Keratinocyte (primary cell): ENCODE results near the gene NAALADL2. TPM values are rescaled to one million over a fixed set of nuclear protein-coding genes. Genes with fewer than 3 reads are reported as not detected.
A peak's percentile ranks its signal among the peaks of the same experiment; 100 is the strongest.

Experiments used
- DNase-seq: peaks from one replicate; pipeline ENCODE4 v3.0.0-alpha.2; 2011; ENCODE audit warnings: low read depth, missing footprints, low spot score
- FAIRE-seq: peaks from 2 replicates; lab custom pipeline; 2011; peaks lifted over from hg19 to GRCh38; lab: Jason Lieb, UNC
- H2AFZ ChIP-seq: 2 replicates; pipeline ENCODE4 v1.6.0; 2012; ENCODE audit warnings: low read length, control low read depth, inconsistent platforms; ENCODE audit not compliant: control insufficient read depth
- H3K27ac ChIP-seq: 2 replicates; pipeline ENCODE4 v1.5.1; 2011; ENCODE audit warnings: low read length; ENCODE audit not compliant: control insufficient read depth, insufficient read depth
- H3K27me3 ChIP-seq: 3 replicates; pipeline ENCODE4 v1.6.0; 2011; ENCODE audit warnings: low read length; ENCODE audit not compliant: control insufficient read depth, insufficient read depth; ENCODE audit errors: extremely low read depth
- H3K36me3 ChIP-seq, 2 experiments: 2 replicates in 1 of 2; 3 replicates in 1 of 2; pipeline ENCODE4 v1.5.1; 2011; ENCODE audit warnings: low read length in 2 of 2, mild to moderate bottlenecking in 1 of 2; ENCODE audit not compliant: control insufficient read depth in 2 of 2, insufficient read depth in 2 of 2; ENCODE audit errors: extremely low read depth in 1 of 2
- H3K4me1 ChIP-seq: 3 replicates; pipeline ENCODE4 v1.5.1; 2011; ENCODE audit warnings: low read length; ENCODE audit not compliant: control insufficient read depth, insufficient read depth; ENCODE audit errors: extremely low read depth
- H3K4me2 ChIP-seq: 3 replicates; pipeline ENCODE4 v1.6.0; 2011; ENCODE audit warnings: low read depth, low read length; ENCODE audit not compliant: control insufficient read depth, insufficient read depth; ENCODE audit errors: extremely low read depth
- H3K4me3 ChIP-seq, 3 experiments: fragments of 200-600 bp in 1 of 3; sonication (generic) in 1 of 3; 2 replicates in 2 of 3; 3 replicates in 1 of 3; pipeline ENCODE4 v1.5.1; 2011 to 2016; ENCODE audit warnings: low read length in 3 of 3, mild to moderate bottlenecking in 3 of 3, control low read depth in 2 of 3, inconsistent platforms in 1 of 3, low read depth in 1 of 3, mixed read lengths in 1 of 3, mixed run types in 1 of 3, moderate library complexity in 1 of 3; ENCODE audit not compliant: control insufficient read depth in 2 of 3, insufficient read depth in 2 of 3; ENCODE audit errors: extremely low read depth in 1 of 3
- H3K79me2 ChIP-seq: 2 replicates; pipeline ENCODE4 v1.6.0; 2012; ENCODE audit warnings: low read length; ENCODE audit not compliant: control insufficient read depth, insufficient read depth
- H3K9ac ChIP-seq: 3 replicates; pipeline ENCODE4 v1.6.0; 2011; ENCODE audit warnings: low read length; ENCODE audit not compliant: control insufficient read depth, insufficient read depth; ENCODE audit errors: extremely low read depth
- H3K9me1 ChIP-seq: 3 replicates; pipeline ENCODE4 v1.6.0; 2011; ENCODE audit warnings: low read length; ENCODE audit not compliant: control insufficient read depth, insufficient read depth; ENCODE audit errors: extremely low read depth
- H3K9me3 ChIP-seq: 2 replicates; pipeline ENCODE4 v1.5.1; 2012; ENCODE audit warnings: low read depth, low read length; ENCODE audit not compliant: control insufficient read depth
- H4K20me1 ChIP-seq: 3 replicates; pipeline ENCODE4 v1.6.0; 2011; ENCODE audit warnings: low read length; ENCODE audit not compliant: control insufficient read depth, insufficient read depth; ENCODE audit errors: extremely low read depth
- EZH2 ChIP-seq: IDR thresholded peaks from one replicate; pipeline ENCODE4 v1.6.1; 2012; ENCODE audit warnings: inconsistent platforms, mild to moderate bottlenecking, low read length, moderate library complexity
- dilution Hi-C: fragments of 300-500 bp; cut with MboI; formaldehyde crosslinking; loops from one replicate; pipeline ENCODE4 v1.7.0; 2020; ENCODE audit warnings: low sequenced_read_pairs; ENCODE audit not compliant: extremely low pct_ligation_motif_present
- polyA plus RNA-seq, 5 experiments: library from polyadenylated mRNA; depleted of rRNA in 3 of 5; stranded (reverse) in 3 of 5; stranded (forward) in 1 of 5; unstranded in 1 of 5; fragments of >200 nt; gene quantifications; 1 replicate in 1 of 5; 2 replicates in 3 of 5; 3 replicates in 1 of 5; pipeline versions ENCODE4 v1.2.1 to v1.2.3, GENCODE V29; 2011 to 2012; ENCODE audit warnings: missing spikeins in 2 of 5, low read depth in 1 of 5, low replicate concordance in 1 of 5
- TF ChIP-seq, protein P1 (sequence below), 3 experiments: IDR thresholded peaks in 1 of 3; conservative IDR thresholded peaks in 1 of 3; optimal IDR thresholded peaks in 1 of 3; 2 replicates in 2 of 3; 3 replicates in 1 of 3; pipeline versions ENCODE3 to v1.5.1; 2011; ENCODE audit warnings: low read length in 3 of 3, mild to moderate bottlenecking in 3 of 3, moderate library complexity in 2 of 3, control low read depth in 1 of 3, inconsistent platforms in 1 of 3; ENCODE audit not compliant: insufficient read depth in 2 of 3; ENCODE audit errors: extremely low read depth in 1 of 3

The NAALADL2 gene
- polyA plus RNA-seq, 1 donor (not counting 4 experiments of a cell fraction or from before 2014, with no cell fraction given): 0.75 TPM

DNA sequence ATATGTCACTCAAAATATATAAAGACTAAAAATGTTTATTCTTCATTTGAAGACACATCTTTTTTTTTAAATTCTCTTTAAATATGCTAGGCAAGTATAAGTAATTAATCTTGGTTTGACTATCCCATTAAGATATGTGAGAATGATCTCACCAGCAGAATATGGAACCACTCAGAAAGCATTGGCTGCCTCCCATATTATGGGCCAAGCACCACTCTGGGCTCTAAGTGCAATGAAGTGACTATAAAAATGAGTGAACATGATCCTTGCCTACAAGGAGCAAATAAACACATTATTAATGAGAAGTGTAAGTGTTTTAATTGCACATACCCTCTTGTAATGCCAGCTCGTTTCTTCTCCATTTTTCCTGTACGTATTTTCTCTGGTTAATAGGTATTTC is 328.5 kb downstream of the NAALADL2 start:
- H3K79me2 ChIP-seq: no peaks in the 10 kb centered on the region
- no peaks in the 10 kb centered on the region for H4K20me1 ChIP-seq
- H3K4me1 ChIP-seq: peaks cover 3% of the 10 kb centered on the region
- H3K9me3 ChIP-seq: no peaks in the 10 kb centered on the region
- TF ChIP-seq, protein P1, sequence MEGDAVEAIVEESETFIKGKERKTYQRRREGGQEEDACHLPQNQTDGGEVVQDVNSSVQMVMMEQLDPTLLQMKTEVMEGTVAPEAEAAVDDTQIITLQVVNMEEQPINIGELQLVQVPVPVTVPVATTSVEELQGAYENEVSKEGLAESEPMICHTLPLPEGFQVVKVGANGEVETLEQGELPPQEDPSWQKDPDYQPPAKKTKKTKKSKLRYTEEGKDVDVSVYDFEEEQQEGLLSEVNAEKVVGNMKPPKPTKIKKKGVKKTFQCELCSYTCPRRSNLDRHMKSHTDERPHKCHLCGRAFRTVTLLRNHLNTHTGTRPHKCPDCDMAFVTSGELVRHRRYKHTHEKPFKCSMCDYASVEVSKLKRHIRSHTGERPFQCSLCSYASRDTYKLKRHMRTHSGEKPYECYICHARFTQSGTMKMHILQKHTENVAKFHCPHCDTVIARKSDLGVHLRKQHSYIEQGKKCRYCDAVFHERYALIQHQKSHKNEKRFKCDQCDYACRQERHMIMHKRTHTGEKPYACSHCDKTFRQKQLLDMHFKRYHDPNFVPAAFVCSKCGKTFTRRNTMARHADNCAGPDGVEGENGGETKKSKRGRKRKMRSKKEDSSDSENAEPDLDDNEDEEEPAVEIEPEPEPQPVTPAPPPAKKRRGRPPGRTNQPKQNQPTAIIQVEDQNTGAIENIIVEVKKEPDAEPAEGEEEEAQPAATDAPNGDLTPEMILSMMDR (optimal IDR thresholded peaks at IDR 0.05 in 1 of 3, IDR thresholded peaks at IDR 0.05 in 1 of 3, conservative IDR thresholded peaks at IDR 0.05 in 1 of 3; ENCODE audit: extremely low read depth in 1 of 3, insufficient read depth in 2 of 3, low read length in 3 of 3): no peak
- TF ChIP-seq EZH2: no peak
- no peak overlapping the region for H3K27ac ChIP-seq
- no peaks in the 10 kb centered on the region for H3K36me3 ChIP-seq
- H3K9me1 ChIP-seq: no peaks in the 10 kb centered on the region
- no peaks in the 10 kb centered on the region for H3K27me3 ChIP-seq
- no peak for FAIRE-seq
- DNase-seq: no peak
- H2AFZ ChIP-seq: no peak overlapping the region
- no peak overlapping the region for H3K4me2 ChIP-seq
- dilution Hi-C loops: no loop called here
- no peak overlapping the region for H3K9ac ChIP-seq
- no peak overlapping the region for H3K4me3 ChIP-seq

GRCh38 chr3:175192536-175192935 is 333.4 kb downstream of the NAALADL2 start:
- no peak overlapping the region for H2AFZ ChIP-seq
- no peaks in the 10 kb centered on the region for H3K36me3 ChIP-seq
- no peak overlapping the region for H3K4me3 ChIP-seq
- no peak overlapping the region for H3K27ac ChIP-seq
- peak; percentile 4 for DNase-seq
- FAIRE-seq: peak; percentile 23
- H3K27me3 ChIP-seq: no peaks in the 10 kb centered on the region
- no peak overlapping the region for H3K4me2 ChIP-seq
- H3K9ac ChIP-seq: no peak overlapping the region
- no peaks in the 10 kb centered on the region for H3K79me2 ChIP-seq
- TF ChIP-seq, protein P1 (optimal IDR thresholded peaks at IDR 0.05 in 1 of 3, IDR thresholded peaks at IDR 0.05 in 1 of 3, conservative IDR thresholded peaks at IDR 0.05 in 1 of 3; ENCODE audit: extremely low read depth in 1 of 3, insufficient read depth in 2 of 3, low read length in 3 of 3): no peak
- no peaks in the 10 kb centered on the region for H4K20me1 ChIP-seq
- no peaks in the 10 kb centered on the region for H3K9me1 ChIP-seq
- H3K4me1 ChIP-seq: peaks cover 15% of the 10 kb centered on the region
- H3K9me3 ChIP-seq: no peaks in the 10 kb centered on the region
- dilution Hi-C loops: no loop called here
